NCI-H345 treated with DMSO at 0.1 percent for 48 hours (cell line): Measurements from ENCODE around the gene EFNB1.
A peak's percentile ranks its signal among the peaks of the same experiment; 100 is the strongest.

Experiments
- DNase-seq: peaks from one replicate; lab custom pipeline; 2025; ENCODE audit not compliant: unreplicated experiment; lab: John Stamatoyannopoulos, UW

EFNB1 gene

GRCh38 chrX:68827256-68827655 lies 1.6 kb upstream of the EFNB1 start:
- no peak for DNase-seq

GRCh38 chrX:68827848-68828624 lies 785 bp upstream of the EFNB1 start:
- peak; percentile 16 for DNase-seq

DNA sequence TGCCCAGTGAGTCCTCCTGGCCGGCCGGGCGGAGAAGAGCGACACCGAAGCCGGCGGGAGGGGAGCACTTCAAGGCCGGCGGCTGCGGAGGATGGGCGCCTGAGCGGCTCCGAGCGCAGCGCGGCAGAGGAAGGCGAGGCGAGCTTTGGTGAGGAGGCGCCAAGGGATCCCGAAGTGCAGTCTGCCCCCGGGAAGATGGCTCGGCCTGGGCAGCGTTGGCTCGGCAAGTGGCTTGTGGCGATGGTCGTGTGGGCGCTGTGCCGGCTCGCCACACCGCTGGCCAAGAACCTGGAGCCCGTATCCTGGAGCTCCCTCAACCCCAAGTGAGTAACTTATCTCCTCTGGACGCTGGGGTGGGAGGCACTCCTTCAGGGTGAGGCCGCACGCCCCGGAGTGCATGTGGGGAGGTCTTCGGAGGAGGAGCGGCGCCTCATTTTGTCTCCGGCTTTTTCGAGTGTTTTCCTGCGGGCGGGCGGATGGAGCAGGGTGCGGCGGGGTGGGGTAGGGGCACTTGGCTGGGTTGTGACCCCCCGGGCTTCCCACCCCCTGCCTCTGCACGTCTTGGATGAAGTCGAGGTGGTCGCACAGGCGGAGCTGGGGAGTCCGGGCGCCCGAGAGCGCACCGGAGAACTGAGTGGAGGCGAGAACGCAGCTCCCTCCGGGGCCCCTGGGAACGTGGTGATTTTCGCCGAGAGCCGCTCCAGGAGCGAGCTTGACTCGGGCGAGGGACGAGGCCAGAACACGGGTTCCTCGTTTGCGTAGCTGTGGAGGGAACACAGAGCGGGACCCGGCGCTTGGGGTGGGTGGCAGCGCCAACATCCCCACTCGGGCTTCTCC lies 979 bp downstream of the EFNB1 start:
- no peak for DNase-seq

- no peak for DNase-seq
Observed at GRCh38 chrX:68830419-68831404, 1.9 kb downstream of the EFNB1 start.

- no peak for DNase-seq
Observed at GRCh38 chrX:68831405-68832100, 2.7 kb downstream of the EFNB1 start.

GRCh38 chrX:68832101-68832416 lies 3.2 kb downstream of the EFNB1 start:
- no peak for DNase-seq

DNA sequence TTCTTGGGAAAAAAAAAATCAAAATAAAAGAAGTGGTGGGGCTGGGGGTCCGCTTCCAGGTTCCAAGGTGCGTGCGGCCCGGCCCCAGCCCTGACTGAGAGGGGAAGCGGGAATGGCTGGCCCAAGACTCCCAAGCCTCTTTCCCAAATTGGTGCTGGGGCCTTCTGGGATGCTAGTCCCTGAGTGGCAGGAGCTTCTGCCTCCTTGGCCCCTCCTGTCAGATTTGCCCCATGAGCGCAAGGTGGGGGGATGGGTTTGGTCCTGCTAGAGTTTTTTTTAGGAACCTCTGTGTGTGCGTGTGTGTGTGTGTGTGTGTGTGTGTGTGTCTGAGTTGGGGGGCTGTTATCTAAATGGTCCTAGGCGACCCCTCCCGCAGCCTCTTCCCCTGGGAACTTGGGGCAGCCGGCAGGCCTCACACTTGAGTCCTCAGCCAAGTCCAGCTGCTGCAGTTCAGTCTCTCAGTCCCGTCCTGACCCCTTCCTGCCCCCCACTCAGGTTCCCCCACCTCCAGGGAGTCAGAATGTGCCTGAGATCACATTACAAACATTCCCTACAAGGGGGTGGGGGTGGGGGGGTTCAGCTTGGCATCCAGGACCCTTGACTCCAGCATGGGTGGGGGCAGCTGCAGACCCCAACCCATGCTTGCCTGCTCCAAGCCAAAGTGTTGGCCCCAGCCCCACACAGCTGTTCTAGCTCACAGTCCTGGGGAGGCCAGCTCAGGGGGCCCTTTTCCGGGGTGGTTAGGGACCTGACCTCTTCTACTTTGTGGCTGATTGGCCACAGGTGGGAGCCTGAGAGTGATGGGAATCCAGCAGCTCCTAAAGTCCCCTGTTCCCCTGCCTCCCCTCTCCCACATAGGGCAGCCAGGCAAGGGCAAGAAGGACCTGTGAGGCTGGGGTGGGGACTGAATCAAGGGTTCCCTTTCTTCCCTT lies 4.0 kb downstream of the EFNB1 start:
- no peak for DNase-seq

DNA sequence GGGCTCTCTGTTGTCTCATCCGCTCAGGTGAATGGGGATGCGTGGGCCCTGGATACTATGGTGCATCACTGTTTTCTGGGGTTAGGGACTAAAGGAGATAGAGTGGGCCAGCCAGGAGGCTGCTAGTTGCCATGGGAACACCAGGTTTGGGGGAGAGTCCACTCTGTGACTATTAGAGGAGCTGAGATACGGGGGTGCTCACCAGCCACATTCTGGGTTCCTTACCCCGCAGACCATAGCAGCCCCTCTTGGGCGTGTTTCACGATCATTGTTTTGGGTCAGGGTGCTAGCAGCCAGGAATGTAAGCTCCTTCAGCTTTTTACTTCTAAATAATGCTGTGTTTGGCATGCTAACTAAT lies 4.6 kb downstream of the EFNB1 start:
- DNase-seq: no peak

DNA sequence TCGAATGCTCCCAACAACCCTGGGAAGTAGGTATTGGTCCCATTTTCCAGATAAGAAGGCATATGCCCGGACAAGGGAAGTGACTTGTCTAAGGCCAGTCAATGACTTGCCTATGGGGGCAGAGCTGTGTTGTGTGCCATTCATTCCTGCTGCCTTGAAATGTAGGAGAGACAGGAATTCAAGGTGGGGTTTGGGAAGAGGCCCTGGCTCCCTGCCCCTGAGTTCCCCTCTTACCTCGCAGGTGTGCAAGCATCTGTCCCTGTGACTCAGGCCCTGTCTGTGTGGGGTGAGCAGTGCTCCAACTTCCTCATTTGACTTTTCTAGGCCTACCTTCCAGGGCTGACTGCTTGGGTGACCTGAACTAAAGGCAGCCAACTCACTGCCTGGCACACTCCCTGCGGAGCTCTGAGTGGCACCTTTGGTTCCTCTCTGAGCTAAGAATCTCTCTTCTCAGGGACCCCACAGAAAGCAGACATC lies 5.1 kb downstream of the EFNB1 start:
- no peak for DNase-seq

GRCh38 chrX:68834371-68835103 lies 5.7 kb downstream of the EFNB1 start:
- no peak for DNase-seq

DNA sequence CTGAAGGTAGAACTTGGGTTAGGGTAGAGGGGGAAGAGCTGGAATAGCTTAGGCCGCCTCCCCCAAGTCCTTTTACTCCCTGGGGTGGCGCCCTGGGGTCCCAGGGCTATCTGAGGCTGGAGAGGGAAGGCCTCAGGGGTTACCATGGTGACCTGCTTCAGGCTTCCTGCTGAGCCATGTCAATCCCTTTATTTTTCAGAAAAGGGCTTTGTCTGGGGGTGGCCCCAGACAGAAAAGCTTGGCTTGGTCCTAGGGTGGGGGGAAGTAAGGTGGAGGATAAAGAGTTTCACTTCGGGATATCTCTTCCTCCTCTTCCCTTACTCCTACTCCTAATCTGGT lies 6.3 kb downstream of the EFNB1 start:
- no peak for DNase-seq

- DNase-seq: no peak
Observed at GRCh38 chrX:68835468-68835867, 6.6 kb downstream of the EFNB1 start.

DNA sequence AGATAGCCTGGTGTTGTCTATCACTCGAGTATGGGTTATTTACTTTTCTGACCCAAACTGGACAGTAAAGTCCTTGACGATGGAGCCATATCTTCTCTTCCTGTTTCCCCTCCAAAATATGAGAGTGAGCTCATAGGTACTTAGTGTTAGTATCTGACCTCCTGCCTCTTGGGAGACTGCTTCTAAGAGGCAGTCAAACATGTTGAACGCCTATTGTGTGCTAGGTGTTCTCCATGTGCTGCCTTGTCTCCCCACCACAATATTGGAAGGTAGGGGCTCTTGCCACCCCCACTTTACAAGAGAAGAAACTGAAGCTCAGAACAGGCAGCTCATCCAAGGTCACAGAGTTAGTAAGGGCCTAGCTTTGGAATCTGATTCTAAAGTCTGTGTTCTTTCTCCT lies 8.3 kb downstream of the EFNB1 start:
- no peak for DNase-seq

GRCh38 chrX:68838571-68838910 lies 9.7 kb downstream of the EFNB1 start:
- no peak for DNase-seq

GRCh38 chrX:68839771-68840170 lies 10.9 kb downstream of the EFNB1 start:
- DNase-seq: no peak

DNA sequence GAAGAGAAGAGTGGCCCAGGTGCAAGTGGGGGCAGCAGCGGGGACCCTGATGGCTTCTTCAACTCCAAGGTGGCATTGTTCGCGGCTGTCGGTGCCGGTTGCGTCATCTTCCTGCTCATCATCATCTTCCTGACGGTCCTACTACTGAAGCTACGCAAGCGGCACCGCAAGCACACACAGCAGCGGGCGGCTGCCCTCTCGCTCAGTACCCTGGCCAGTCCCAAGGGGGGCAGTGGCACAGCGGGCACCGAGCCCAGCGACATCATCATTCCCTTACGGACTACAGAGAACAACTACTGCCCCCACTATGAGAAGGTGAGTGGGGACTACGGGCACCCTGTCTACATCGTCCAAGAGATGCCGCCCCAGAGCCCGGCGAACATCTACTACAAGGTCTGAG lies 11.4 kb downstream of the EFNB1 start:
- no peak for DNase-seq

- DNase-seq: no peak
Observed at GRCh38 chrX:68841251-68842049, 12.6 kb downstream of the EFNB1 start.

GRCh38 chrX:68842351-68842750 lies 13.5 kb downstream of the EFNB1 start:
- DNase-seq: no peak
